Liver (tissue), 9 donors: ENCODE measurements around the gene ASXL2. TPM values are rescaled to one million over a fixed set of nuclear protein-coding genes. Genes with fewer than 3 reads are reported as not detected.

Experiments
- DNase-seq: peaks from one replicate; pipeline ENCODE4 v3.0.0-alpha.2; 2017; ENCODE audit warnings: low spot score
- H3K27ac ChIP-seq, 2 donors: one replicate each; pipeline ENCODE4 v1.7.0; 2013; ENCODE audit warnings: inconsistent platforms in 2 of 2, low read length in 2 of 2, control low read depth in 1 of 2, low read depth in 1 of 2, mild to moderate bottlenecking in 1 of 2
- H3K27me3 ChIP-seq, 4 donors: one replicate each; pipeline versions ENCODE4 v1.6.1 to v1.7.0; 2013; ENCODE audit warnings: low read length in 3 of 4, inconsistent platforms in 1 of 4, mild to moderate bottlenecking in 1 of 4, moderate library complexity in 1 of 4; ENCODE audit not compliant: control insufficient read depth in 4 of 4, insufficient read depth in 4 of 4
- H3K36me3 ChIP-seq, 4 donors: one replicate each; pipeline versions ENCODE4 v1.6.1 to v1.7.0; 2013; ENCODE audit warnings: low read length in 3 of 4, mild to moderate bottlenecking in 3 of 4, low read depth in 1 of 4, moderate library complexity in 1 of 4; ENCODE audit not compliant: control insufficient read depth in 4 of 4, insufficient read depth in 3 of 4
- H3K4me1 ChIP-seq, 4 donors: one replicate each; pipeline versions ENCODE4 v1.6.1 to v1.7.0; 2013; ENCODE audit warnings: low read length in 3 of 4, mild to moderate bottlenecking in 3 of 4, moderate library complexity in 1 of 4; ENCODE audit not compliant: control insufficient read depth in 4 of 4, insufficient read depth in 4 of 4
- H3K4me3 ChIP-seq, 3 donors: one replicate each; pipeline versions ENCODE4 v1.6.1 to v1.7.0; 2013; ENCODE audit warnings: low read length in 3 of 3, control low read depth in 1 of 3, low read depth in 1 of 3, mild to moderate bottlenecking in 1 of 3
- H3K9ac ChIP-seq, 2 donors: one replicate each; pipeline ENCODE4 v1.7.0; 2013; ENCODE audit warnings: low read length in 2 of 2, mild to moderate bottlenecking in 2 of 2, moderate library complexity in 2 of 2, control low read depth in 1 of 2, low read depth in 1 of 2
- H3K9me3 ChIP-seq, 4 donors: one replicate each; pipeline versions ENCODE4 v1.6.1 to v1.7.0; 2013; ENCODE audit warnings: low read length in 3 of 4; ENCODE audit not compliant: control insufficient read depth in 4 of 4
- EGR1 ChIP-seq, 2 donors: IDR thresholded peaks; 2 replicates each; pipeline ENCODE4 v1.6.1; 2016 to 2018; ENCODE audit warnings: antibody characterized with exemption in 2 of 2, low read depth in 2 of 2
- FOXA1 ChIP-seq: IDR thresholded peaks from 2 replicates; pipeline ENCODE4 v1.6.1; 2016; ENCODE audit warnings: antibody characterized with exemption
- FOXA2 ChIP-seq: IDR thresholded peaks from 2 replicates; pipeline ENCODE4 v1.6.1; 2016; ENCODE audit warnings: antibody characterized with exemption
- GABPA ChIP-seq, 2 donors: IDR thresholded peaks in 1 of 2; conservative IDR thresholded peaks in 1 of 2; 2 replicates each; pipeline ENCODE4 v1.6.1; 2016; ENCODE audit warnings: antibody characterized with exemption in 2 of 2, mild to moderate bottlenecking in 1 of 2, moderate library complexity in 1 of 2
- HNF4A ChIP-seq, 2 donors: conservative IDR thresholded peaks; 2 replicates each; pipeline ENCODE4 v1.6.1; 2016; ENCODE audit warnings: antibody characterized with exemption in 2 of 2, mild to moderate bottlenecking in 2 of 2
- HNF4G ChIP-seq: IDR thresholded peaks from 2 replicates; pipeline ENCODE4 v1.6.1; 2016; ENCODE audit warnings: antibody characterized with exemption
- JUND ChIP-seq, 2 donors: IDR thresholded peaks; 2 replicates each; pipeline ENCODE4 v1.6.1; 2016; ENCODE audit warnings: antibody characterized with exemption in 2 of 2
- NR2F2 ChIP-seq: IDR thresholded peaks from 2 replicates; pipeline ENCODE4 v1.6.1; 2016; ENCODE audit warnings: antibody characterized with exemption
- RAD21 ChIP-seq, 2 donors: IDR thresholded peaks; 2 replicates each; pipeline ENCODE4 v1.6.1; 2016; ENCODE audit warnings: antibody characterized with exemption in 2 of 2, mild to moderate bottlenecking in 2 of 2
- RXRA ChIP-seq, 2 donors: IDR thresholded peaks; 2 replicates each; pipeline ENCODE4 v1.6.1; 2017 to 2018; ENCODE audit warnings: antibody characterized with exemption in 2 of 2, mild to moderate bottlenecking in 1 of 2
- SP1 ChIP-seq: IDR thresholded peaks from 2 replicates; pipeline ENCODE4 v1.6.1; 2018; ENCODE audit warnings: antibody characterized with exemption, mild to moderate bottlenecking
- TAF1 ChIP-seq: conservative IDR thresholded peaks from 2 replicates; pipeline ENCODE4 v1.6.1; 2016; ENCODE audit warnings: antibody characterized with exemption, mild to moderate bottlenecking
- YY1 ChIP-seq: IDR thresholded peaks from 2 replicates; pipeline ENCODE4 v1.6.1; 2016; ENCODE audit warnings: antibody characterized with exemption, mild to moderate bottlenecking
- WGBS: extraction: QIAGEN DNeasy Blood & Tissue Kit; methylation state at CpG from one replicate; pipeline ENCODE4 v1.1.7; 2013; 5-methylcytosine and 5-hydroxymethylcytosine counted together
- polyA plus RNA-seq, 2 donors: library from polyadenylated mRNA; stranded (reverse) in 1 of 2; unstranded in 1 of 2; fragments of 200-250 nt in 1 of 2; fragments of >200 nt in 1 of 2; fragmentation: Nextera tagmentation in 1 of 2; extraction: Ambion mirVana in 1 of 2; gene quantifications; one replicate each; pipeline versions ENCODE4 v1.2.1 to v1.2.3, GENCODE V29; 2013 to 2015
- total RNA-seq, 2 donors: library from RNA; depleted of rRNA; stranded (reverse); fragments of >200 nt; gene quantifications; one replicate each; pipeline ENCODE4 v1.2.3, GENCODE V29; 2014
- TF ChIP-seq, protein P1 (sequence below): IDR thresholded peaks from 2 replicates; pipeline ENCODE4 v1.6.1; 2016; ENCODE audit warnings: antibody characterized with exemption
- TF ChIP-seq, protein P2 (sequence below): IDR thresholded peaks from 2 replicates; pipeline ENCODE4 v1.6.1; 2016; ENCODE audit warnings: antibody characterized with exemption, mild to moderate bottlenecking
- TF ChIP-seq, protein P3 (sequence below): IDR thresholded peaks from 2 replicates; pipeline ENCODE4 v1.6.1; 2016; ENCODE audit warnings: antibody characterized with exemption
- TF ChIP-seq, protein P4 (sequence below): fragments of 150-350 bp; IDR thresholded peaks from 2 replicates; pipeline ENCODE4 v1.5.1; 2017; ENCODE audit warnings: improper control_type of control experiment, low read depth, low read length; ENCODE audit not compliant: missing input control
- TF ChIP-seq, protein P5 (sequence below): IDR thresholded peaks from 2 replicates; pipeline ENCODE4 v1.6.1; 2016; ENCODE audit warnings: antibody characterized with exemption
- donor health status: healthy.
- donor health status: healthy.
- donor health status: healthy.
- donor health status: healthy.
- donor health status: healthy.

Gene ASXL2
- total and polyA plus RNA-seq, 4 donors: 2.4 to 7.3 (median 4.4) TPM

DNA sequence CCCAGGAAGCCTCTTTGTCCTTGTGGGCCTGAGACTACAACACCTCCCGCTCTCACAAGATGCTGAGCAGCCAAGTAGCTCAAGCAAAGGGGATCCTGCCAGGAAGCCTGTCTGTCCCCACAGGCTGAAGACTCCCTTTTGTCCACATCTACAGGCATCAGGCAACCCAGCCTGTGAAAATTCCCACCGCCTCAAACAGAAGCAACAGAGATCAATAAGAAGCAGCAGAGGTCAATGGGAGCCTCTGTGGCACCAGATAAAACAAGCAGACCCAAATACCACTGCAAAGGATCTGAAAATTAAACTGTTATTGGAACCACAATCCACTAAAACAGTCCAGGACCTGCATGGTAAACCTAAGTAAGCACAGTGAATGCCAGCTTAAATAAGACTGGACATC lies 48.5 kb downstream of the ASXL2 start:
- Histone ChIP-seq H3K4me3 (no peak overlapping the region), H3K9me3 (no peaks in the 10 kb centered on the region), H3K27ac (peak overlapping the region; percentile 39 to 68), H3K9ac (no peak overlapping the region), H3K4me1 (peaks cover 4 to 30% (median 23%) of the 10 kb centered on the region in 4 donors), H3K27me3 (no peaks in the 10 kb centered on the region), H3K36me3 (peaks cover 0 to 2% (median 0%) of the 10 kb centered on the region in 4 donors)
- DNase-seq: no peak
- TF ChIP-seq RXRA (IDR thresholded peaks at IDR 0.05) (peak; percentile 13 to 34), RAD21 (IDR thresholded peaks at IDR 0.05) (peak in 1 of 2 donors; percentile 11), HNF4A (conservative IDR thresholded peaks at IDR 0.05) (peak in 1 of 2 donors; percentile 37), JUND (IDR thresholded peaks at IDR 0.05) (no peak), FOXA2 (peak; percentile 48)
- TF ChIP-seq, protein P1, sequence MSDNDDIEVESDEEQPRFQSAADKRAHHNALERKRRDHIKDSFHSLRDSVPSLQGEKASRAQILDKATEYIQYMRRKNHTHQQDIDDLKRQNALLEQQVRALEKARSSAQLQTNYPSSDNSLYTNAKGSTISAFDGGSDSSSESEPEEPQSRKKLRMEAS: peak; percentile 7
- TF ChIP-seq, protein P2, sequence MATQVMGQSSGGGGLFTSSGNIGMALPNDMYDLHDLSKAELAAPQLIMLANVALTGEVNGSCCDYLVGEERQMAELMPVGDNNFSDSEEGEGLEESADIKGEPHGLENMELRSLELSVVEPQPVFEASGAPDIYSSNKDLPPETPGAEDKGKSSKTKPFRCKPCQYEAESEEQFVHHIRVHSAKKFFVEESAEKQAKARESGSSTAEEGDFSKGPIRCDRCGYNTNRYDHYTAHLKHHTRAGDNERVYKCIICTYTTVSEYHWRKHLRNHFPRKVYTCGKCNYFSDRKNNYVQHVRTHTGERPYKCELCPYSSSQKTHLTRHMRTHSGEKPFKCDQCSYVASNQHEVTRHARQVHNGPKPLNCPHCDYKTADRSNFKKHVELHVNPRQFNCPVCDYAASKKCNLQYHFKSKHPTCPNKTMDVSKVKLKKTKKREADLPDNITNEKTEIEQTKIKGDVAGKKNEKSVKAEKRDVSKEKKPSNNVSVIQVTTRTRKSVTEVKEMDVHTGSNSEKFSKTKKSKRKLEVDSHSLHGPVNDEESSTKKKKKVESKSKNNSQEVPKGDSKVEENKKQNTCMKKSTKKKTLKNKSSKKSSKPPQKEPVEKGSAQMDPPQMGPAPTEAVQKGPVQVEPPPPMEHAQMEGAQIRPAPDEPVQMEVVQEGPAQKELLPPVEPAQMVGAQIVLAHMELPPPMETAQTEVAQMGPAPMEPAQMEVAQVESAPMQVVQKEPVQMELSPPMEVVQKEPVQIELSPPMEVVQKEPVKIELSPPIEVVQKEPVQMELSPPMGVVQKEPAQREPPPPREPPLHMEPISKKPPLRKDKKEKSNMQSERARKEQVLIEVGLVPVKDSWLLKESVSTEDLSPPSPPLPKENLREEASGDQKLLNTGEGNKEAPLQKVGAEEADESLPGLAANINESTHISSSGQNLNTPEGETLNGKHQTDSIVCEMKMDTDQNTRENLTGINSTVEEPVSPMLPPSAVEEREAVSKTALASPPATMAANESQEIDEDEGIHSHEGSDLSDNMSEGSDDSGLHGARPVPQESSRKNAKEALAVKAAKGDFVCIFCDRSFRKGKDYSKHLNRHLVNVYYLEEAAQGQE: no peak
- 40% methylated on average over 2 of the region's 2 CpGs for WGBS

DNA sequence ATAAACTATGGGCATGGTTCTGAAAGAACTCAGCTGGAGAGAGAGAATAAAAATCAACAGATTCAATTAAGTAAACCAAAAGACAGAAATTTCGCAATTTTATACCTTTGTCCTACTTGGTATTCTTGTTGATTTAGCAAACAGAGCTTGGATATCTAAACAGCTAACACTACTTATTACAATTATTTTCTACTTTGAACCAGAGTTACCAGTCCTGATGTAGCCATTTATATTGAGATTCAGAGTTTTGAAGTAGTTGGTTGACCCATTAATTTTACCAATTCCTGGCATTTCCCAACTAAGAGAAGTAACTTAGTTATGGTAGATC lies 48.9 kb downstream of the ASXL2 start:
- Histone ChIP-seq H3K27me3 (no peaks in the 10 kb centered on the region), H3K9me3 (no peaks in the 10 kb centered on the region), H3K9ac (no peak overlapping the region), H3K27ac (peak overlapping the region; percentile 39 to 74), H3K4me1 (peaks cover 4 to 35% (median 27%) of the 10 kb centered on the region in 4 donors), H3K4me3 (no peak overlapping the region), H3K36me3 (peaks cover 0 to 2% (median 0%) of the 10 kb centered on the region in 4 donors)
- no peak for DNase-seq
- TF ChIP-seq NR2F2: peak; percentile 11
- TF ChIP-seq FOXA1: peak; percentile 90
- TF ChIP-seq RXRA (IDR thresholded peaks at IDR 0.05): peak; percentile 76 to 83
- peak; percentile 8 to 16 for TF ChIP-seq RAD21 (IDR thresholded peaks at IDR 0.05)
- TF ChIP-seq, protein P3, sequence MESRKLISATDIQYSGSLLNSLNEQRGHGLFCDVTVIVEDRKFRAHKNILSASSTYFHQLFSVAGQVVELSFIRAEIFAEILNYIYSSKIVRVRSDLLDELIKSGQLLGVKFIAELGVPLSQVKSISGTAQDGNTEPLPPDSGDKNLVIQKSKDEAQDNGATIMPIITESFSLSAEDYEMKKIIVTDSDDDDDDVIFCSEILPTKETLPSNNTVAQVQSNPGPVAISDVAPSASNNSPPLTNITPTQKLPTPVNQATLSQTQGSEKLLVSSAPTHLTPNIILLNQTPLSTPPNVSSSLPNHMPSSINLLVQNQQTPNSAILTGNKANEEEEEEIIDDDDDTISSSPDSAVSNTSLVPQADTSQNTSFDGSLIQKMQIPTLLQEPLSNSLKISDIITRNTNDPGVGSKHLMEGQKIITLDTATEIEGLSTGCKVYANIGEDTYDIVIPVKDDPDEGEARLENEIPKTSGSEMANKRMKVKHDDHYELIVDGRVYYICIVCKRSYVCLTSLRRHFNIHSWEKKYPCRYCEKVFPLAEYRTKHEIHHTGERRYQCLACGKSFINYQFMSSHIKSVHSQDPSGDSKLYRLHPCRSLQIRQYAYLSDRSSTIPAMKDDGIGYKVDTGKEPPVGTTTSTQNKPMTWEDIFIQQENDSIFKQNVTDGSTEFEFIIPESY: no peak
- TF ChIP-seq FOXA2: peak; percentile 97
- TF ChIP-seq, protein P4, sequence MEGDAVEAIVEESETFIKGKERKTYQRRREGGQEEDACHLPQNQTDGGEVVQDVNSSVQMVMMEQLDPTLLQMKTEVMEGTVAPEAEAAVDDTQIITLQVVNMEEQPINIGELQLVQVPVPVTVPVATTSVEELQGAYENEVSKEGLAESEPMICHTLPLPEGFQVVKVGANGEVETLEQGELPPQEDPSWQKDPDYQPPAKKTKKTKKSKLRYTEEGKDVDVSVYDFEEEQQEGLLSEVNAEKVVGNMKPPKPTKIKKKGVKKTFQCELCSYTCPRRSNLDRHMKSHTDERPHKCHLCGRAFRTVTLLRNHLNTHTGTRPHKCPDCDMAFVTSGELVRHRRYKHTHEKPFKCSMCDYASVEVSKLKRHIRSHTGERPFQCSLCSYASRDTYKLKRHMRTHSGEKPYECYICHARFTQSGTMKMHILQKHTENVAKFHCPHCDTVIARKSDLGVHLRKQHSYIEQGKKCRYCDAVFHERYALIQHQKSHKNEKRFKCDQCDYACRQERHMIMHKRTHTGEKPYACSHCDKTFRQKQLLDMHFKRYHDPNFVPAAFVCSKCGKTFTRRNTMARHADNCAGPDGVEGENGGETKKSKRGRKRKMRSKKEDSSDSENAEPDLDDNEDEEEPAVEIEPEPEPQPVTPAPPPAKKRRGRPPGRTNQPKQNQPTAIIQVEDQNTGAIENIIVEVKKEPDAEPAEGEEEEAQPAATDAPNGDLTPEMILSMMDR: no peak
- TF ChIP-seq, protein P5, sequence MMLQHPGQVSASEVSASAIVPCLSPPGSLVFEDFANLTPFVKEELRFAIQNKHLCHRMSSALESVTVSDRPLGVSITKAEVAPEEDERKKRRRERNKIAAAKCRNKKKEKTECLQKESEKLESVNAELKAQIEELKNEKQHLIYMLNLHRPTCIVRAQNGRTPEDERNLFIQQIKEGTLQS: peak; percentile 17
- TF ChIP-seq HNF4A (conservative IDR thresholded peaks at IDR 0.05): peak; percentile 51 to 69
- TF ChIP-seq GABPA (IDR thresholded peaks at IDR 0.05 in 1 of 2, conservative IDR thresholded peaks at IDR 0.05 in 1 of 2): no peak
- TF ChIP-seq SP1: peak; percentile 88
- TF ChIP-seq HNF4G: no peak
- TF ChIP-seq JUND (IDR thresholded peaks at IDR 0.05): peak in 1 of 2 donors; percentile 58
- TF ChIP-seq, protein P1: no peak
- no peak for TF ChIP-seq YY1
- TF ChIP-seq EGR1 (IDR thresholded peaks at IDR 0.05; ENCODE audit: low read depth in 2 of 2): no peak
- TF ChIP-seq TAF1: no peak
- TF ChIP-seq, protein P2: peak; percentile 54
- WGBS: 43% methylated on average over 1 of the region's 1 CpG
